Measurements from ENCODE around the gene DNTTIP2.
"Not testable (repeated sequence)": the region's sequence is repeated elsewhere in the genome, so short reads cannot be mapped to it uniquely, and the experiment has no call there.

DNTTIP2 gene

GRCh38 chr1:93871366-93871765 is 7.6 kb downstream of the DNTTIP2 start:
- TF ChIP-seq ARNT (IDR thresholded peaks at IDR 0.05) (no peak), TARDBP (IDR thresholded peaks at IDR 0.05) (no peak), FOXA1 (IDR thresholded peaks at IDR 0.05) (no peak), CTBP1 (IDR thresholded peaks at IDR 0.05; ENCODE audit: borderline replicate concordance) (no peak), FOXM1 (IDR thresholded peaks at IDR 0.05; ENCODE audit: borderline replicate concordance) (no peak), PKNOX1 (IDR thresholded peaks at IDR 0.05) (no peak)
- ChIA-PET POLR2A (no interaction called here), CTCF (no interaction called here)
- DNase-seq (ENCODE audit: extremely low spot score), result no peak

- no peak for DNase-seq (ENCODE audit: extremely low spot score)
- TF ChIP-seq ZNF384 (IDR thresholded peaks at IDR 0.05) (no peak), FOXM1 (IDR thresholded peaks at IDR 0.05; ENCODE audit: borderline replicate concordance) (no peak), L3MBTL2 (conservative IDR thresholded peaks at IDR 0.05) (no peak)
- ChIA-PET POLR2A (no interaction called here), CTCF (no interaction called here)
Measured at GRCh38 chr1:93869653-93870052, 9.4 kb downstream of the DNTTIP2 start.

- POLR2A ChIA-PET; CTCF ChIA-PET; DNase-seq (ENCODE audit: extremely low spot score): not testable (repeated sequence)
Measured at GRCh38 chr1:93868492-93868891, 10.5 kb downstream of the DNTTIP2 start.

GRCh38 chr1:93865253-93865652 is 13.8 kb downstream of the DNTTIP2 start:
- CTCF ChIA-PET, result no interaction called here
- no peak for DNase-seq (ENCODE audit: extremely low spot score)
- TF ChIP-seq FOXM1 (IDR thresholded peaks at IDR 0.05; ENCODE audit: borderline replicate concordance), result no peak
- no peak for TF ChIP-seq ELF4 (IDR thresholded peaks at IDR 0.05)
- no peak for TF ChIP-seq SP1 (IDR thresholded peaks at IDR 0.05)
- TF ChIP-seq FOXA1 (IDR thresholded peaks at IDR 0.05), result no peak
- TF ChIP-seq ARNT (IDR thresholded peaks at IDR 0.05), result no peak
- TF ChIP-seq CTBP1 (IDR thresholded peaks at IDR 0.05; ENCODE audit: borderline replicate concordance), result no peak
- no peak for TF ChIP-seq FOXK2 (IDR thresholded peaks at IDR 0.05)
- no peak for TF ChIP-seq ZNF384 (IDR thresholded peaks at IDR 0.05)
- TF ChIP-seq TARDBP (IDR thresholded peaks at IDR 0.05), result no peak
- TF ChIP-seq PKNOX1 (IDR thresholded peaks at IDR 0.05), result no peak
- POLR2A ChIA-PET, result interaction anchor here (1.6 kb wide), 1 partner anchor 14 kb away, joined by 5 read pairs; the partner anchor contains the start of gene DNTTIP2

- no peak for DNase-seq (ENCODE audit: extremely low spot score)
- ChIA-PET POLR2A (interaction anchor here (1.2 to 1.6 kb wide), 2 partner anchors 15 to 18 kb away, joined by 4 to 5 read pairs; partner anchors contain the start of gene DNTTIP2), CTCF (no interaction called here)
- no peak for TF ChIP-seq BHLHE40 (IDR thresholded peaks at IDR 0.05; ENCODE audit: borderline replicate concordance)
- TF ChIP-seq FOXK2 (IDR thresholded peaks at IDR 0.05), result no peak
- no peak for TF ChIP-seq FOXM1 (IDR thresholded peaks at IDR 0.05; ENCODE audit: borderline replicate concordance)
- no peak for TF ChIP-seq LEF1 (IDR thresholded peaks at IDR 0.05; ENCODE audit: borderline replicate concordance)
- no peak for TF ChIP-seq PKNOX1 (IDR thresholded peaks at IDR 0.05)
- no peak for TF ChIP-seq HDGF (IDR thresholded peaks at IDR 0.05; ENCODE audit: borderline replicate concordance)
- no peak for TF ChIP-seq NFRKB (IDR thresholded peaks at IDR 0.05)
- TF ChIP-seq ELF4 (IDR thresholded peaks at IDR 0.05), result no peak
- TF ChIP-seq L3MBTL2 (conservative IDR thresholded peaks at IDR 0.05), result no peak
- TF ChIP-seq ZNF384 (IDR thresholded peaks at IDR 0.05), result no peak
- TF ChIP-seq ARNT (IDR thresholded peaks at IDR 0.05), result no peak
- no peak for TF ChIP-seq CTBP1 (IDR thresholded peaks at IDR 0.05; ENCODE audit: borderline replicate concordance)
Measured at GRCh38 chr1:93864175-93864574, 14.8 kb downstream of the DNTTIP2 start.

- POLR2A ChIA-PET; CTCF ChIA-PET; DNase-seq (ENCODE audit: extremely low spot score): not testable (repeated sequence)
Measured at GRCh38 chr1:93857653-93858052, 21.4 kb downstream of the DNTTIP2 start.

GRCh38 chr1:93855983-93856382 is 23.0 kb downstream of the DNTTIP2 start:
- POLR2A ChIA-PET, result interaction anchor here (0.8 kb wide), 1 partner anchor 10 kb away, joined by 3 read pairs; no protein-coding TSS in a partner anchor
- CTCF ChIA-PET; DNase-seq (ENCODE audit: extremely low spot score): not testable (repeated sequence)

- ChIA-PET CTCF (no interaction called here), POLR2A (no interaction called here)
- DNase-seq (ENCODE audit: extremely low spot score), result no peak
Measured at GRCh38 chr1:93853940-93854339, 25.1 kb downstream of the DNTTIP2 start.

More at GRCh38 chr1:93853940-93854339, 25.1 kb downstream of the DNTTIP2 start:
- TF ChIP-seq L3MBTL2 (conservative IDR thresholded peaks at IDR 0.05), result no peak
- TF ChIP-seq SP1 (IDR thresholded peaks at IDR 0.05), result no peak
- TF ChIP-seq BHLHE40 (IDR thresholded peaks at IDR 0.05; ENCODE audit: borderline replicate concordance), result no peak
- TF ChIP-seq HDGF (IDR thresholded peaks at IDR 0.05; ENCODE audit: borderline replicate concordance), result no peak
- no peak for TF ChIP-seq PKNOX1 (IDR thresholded peaks at IDR 0.05)
- TF ChIP-seq SUZ12 (IDR thresholded peaks at IDR 0.05), result no peak
- no peak for TF ChIP-seq TARDBP (IDR thresholded peaks at IDR 0.05)
- TF ChIP-seq NFRKB (IDR thresholded peaks at IDR 0.05), result no peak
- TF ChIP-seq LEF1 (IDR thresholded peaks at IDR 0.05; ENCODE audit: borderline replicate concordance), result no peak
